ENCODE measurements around the gene STXBP6. TPM values are rescaled to one million over a fixed set of nuclear protein-coding genes. Genes with fewer than 3 reads are reported as not detected.

The STXBP6 gene
- polyA plus RNA-seq, 1 donor from 2014 or later = not detected

DNA sequence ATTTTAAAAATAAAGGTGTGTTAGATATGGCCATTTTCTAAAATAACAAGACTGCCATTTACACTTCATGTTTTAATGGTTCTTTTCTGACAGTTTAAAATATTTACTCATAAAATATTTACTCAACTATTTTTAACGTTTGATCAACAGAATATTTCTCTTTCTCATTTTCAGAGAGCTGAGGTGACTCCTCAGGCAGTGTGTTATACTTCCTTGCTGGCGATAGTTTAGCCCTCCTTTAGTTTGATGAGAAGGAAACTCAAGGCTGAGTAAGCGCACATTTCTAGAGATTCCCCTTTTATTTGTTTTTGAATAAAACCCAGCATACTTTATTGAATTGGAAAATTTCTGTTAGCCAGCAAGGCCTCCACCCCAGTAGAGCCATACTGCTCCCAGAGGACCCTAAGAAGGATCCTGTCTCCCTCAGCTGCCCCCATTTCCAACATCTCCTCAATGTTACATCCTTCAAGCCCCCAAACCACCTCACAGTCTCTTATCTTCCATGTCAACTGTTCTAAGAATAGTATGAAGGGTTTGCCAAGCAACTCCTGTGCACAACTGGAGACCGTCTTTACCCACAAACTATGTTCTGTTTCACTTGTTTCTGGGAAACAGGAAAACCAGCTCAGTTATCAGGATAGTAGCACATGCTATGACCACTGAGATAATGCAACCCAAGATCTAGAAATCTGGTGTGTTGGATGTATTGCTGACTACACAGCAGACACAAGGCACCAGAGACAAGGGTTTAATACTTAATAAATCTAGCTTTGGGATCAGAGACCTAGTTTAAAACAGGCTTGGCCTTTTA is 129.5 kb downstream of the STXBP6 start:
- Mint-ChIP-seq H3K9me3 (no peaks in the 10 kb centered on the region), H3K4me1 (no peaks in the 10 kb centered on the region), H3K4me3 (no peak overlapping the region), H3K27ac (no peak overlapping the region), H3K27me3 (peaks cover 5% of the 10 kb centered on the region), H3K36me3 (no peaks in the 10 kb centered on the region)

DNA sequence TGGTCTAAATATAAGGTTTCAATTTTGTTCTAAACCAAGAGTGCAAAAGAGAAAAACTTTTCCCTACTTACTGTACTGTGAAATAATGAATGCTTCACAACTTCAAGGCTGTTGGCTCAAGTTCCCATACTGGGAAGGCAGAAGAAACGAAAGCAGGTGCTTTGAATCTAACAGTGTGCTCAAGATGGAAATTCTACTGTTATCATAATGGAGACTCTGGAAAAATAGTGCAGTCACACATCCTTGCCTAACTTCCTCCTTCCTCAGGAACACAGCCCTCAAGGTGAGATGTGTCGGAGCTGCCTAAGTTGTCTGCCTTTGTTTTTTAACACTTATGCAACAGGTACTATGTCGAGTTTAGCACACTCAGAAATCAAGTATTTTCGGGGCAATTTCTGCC is 131.1 kb downstream of the STXBP6 start:
- H3K4me3 Mint-ChIP-seq = no peak overlapping the region
- H3K4me1 Mint-ChIP-seq = no peaks in the 10 kb centered on the region

GRCh38 chr14:24915958-24916595 is 133.9 kb downstream of the STXBP6 start:
- Mint-ChIP-seq H3K4me1 (no peaks in the 10 kb centered on the region), H3K4me3 (no peak overlapping the region), H3K9me3 (no peaks in the 10 kb centered on the region), H3K36me3 (no peaks in the 10 kb centered on the region), H3K27me3 (peaks cover 3% of the 10 kb centered on the region), H3K27ac (no peak overlapping the region)

More for the DNA sequence above, 131.1 kb downstream of the STXBP6 start:
- Mint-ChIP-seq H3K27me3 (peaks cover 7% of the 10 kb centered on the region), H3K27ac (no peak overlapping the region), H3K36me3 (no peaks in the 10 kb centered on the region), H3K9me3 (no peaks in the 10 kb centered on the region)

DNA sequence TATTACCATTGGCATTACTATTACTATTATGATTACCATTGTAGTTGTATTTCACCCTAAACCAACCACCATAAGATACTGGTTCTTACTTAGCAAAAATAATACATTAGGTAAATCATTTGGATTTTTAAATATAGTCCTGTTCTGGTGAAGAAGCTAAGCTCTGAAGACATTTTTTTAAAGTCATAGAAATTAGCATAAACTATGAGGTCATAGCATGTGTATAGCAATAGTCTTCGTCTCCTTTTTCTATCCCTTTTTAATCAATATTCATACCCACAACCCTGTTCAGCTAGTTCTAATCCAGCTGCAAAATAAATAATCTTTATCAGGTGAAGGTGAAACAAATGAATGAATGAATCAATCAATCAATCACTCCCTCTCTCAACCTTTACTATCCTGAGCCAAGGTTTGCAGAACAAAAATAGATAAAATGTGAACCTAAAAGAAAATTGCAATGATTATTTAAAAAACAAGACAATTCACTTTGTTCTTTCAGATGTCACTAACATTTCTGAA is 134.5 kb downstream of the STXBP6 start:
- Mint-ChIP-seq H3K36me3 (no peaks in the 10 kb centered on the region), H3K4me3 (no peak overlapping the region), H3K9me3 (no peaks in the 10 kb centered on the region), H3K27ac (no peak overlapping the region), H3K4me1 (no peaks in the 10 kb centered on the region), H3K27me3 (peaks cover 3% of the 10 kb centered on the region)

DNA sequence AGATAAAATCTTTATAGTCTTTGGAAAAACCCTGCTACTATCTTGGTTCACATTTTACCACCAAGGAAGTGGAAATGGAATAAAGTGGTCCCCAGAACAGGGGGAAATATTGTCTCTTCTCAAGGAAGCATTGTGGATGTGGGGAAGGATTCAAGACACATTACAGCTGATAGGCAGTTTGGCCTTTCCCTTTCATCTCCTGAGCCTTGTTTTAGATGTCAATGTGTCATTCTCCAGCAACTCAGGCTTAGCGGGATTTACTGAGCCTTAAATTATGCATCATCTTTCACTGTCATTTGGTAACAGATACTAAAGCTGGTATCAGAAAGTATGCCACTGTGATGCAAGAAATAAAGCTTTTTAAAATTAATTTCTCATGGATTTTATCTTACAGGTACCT is 136.2 kb downstream of the STXBP6 start:
- Mint-ChIP-seq H3K27ac (no peak overlapping the region), H3K4me1 (peaks cover 0 to 4% (median 0%) of the 10 kb centered on the region in 3 donors), H3K4me3 (no peak overlapping the region), H3K36me3 (no peaks in the 10 kb centered on the region), H3K9me3 (no peaks in the 10 kb centered on the region), H3K27me3 (peaks cover 3% of the 10 kb centered on the region)

DNA sequence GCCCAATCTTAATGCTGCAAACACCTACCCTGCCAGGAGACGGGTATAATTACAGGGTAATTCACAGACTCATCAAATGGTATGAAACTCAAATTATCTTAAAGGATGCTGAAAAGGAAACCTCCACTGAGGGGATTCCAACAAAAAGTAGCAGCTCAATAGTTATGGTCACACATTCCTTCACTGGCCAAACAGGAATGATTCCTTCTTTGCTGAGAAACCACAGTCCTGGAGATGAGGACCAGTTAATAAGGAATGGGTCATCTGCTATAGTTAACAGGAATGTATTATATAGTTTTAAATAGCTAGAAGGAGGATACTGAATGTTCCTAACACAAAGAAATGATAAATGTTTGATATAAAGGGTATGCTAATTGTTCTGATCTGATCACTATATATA is 136.9 kb downstream of the STXBP6 start:
- Mint-ChIP-seq H3K4me3 (no peak overlapping the region), H3K36me3 (no peaks in the 10 kb centered on the region), H3K4me1 (peaks cover 0 to 4% (median 0%) of the 10 kb centered on the region in 3 donors), H3K9me3 (no peaks in the 10 kb centered on the region), H3K27ac (no peak overlapping the region), H3K27me3 (peaks cover 3% of the 10 kb centered on the region)

GRCh38 chr14:24911324-24912109 is 138.4 kb downstream of the STXBP6 start:
- Mint-ChIP-seq H3K36me3 (no peaks in the 10 kb centered on the region), H3K27ac (peak overlapping the region in 1 of 3 donors; percentile 27), H3K4me3 (no peak overlapping the region), H3K9me3 (no peaks in the 10 kb centered on the region), H3K4me1 (peaks cover 0 to 4% (median 0%) of the 10 kb centered on the region in 3 donors), H3K27me3 (peaks cover 5% of the 10 kb centered on the region)

- Mint-ChIP-seq H3K4me1 (peaks cover 0 to 4% (median 0%) of the 10 kb centered on the region in 3 donors), H3K27ac (no peak overlapping the region), H3K27me3 (peaks cover 3% of the 10 kb centered on the region), H3K4me3 (no peak overlapping the region), H3K9me3 (no peaks in the 10 kb centered on the region), H3K36me3 (no peaks in the 10 kb centered on the region)
These were observed 139.4 kb downstream of the STXBP6 start for GRCh38 chr14:24910408-24910986.

GRCh38 chr14:24909523-24910302 is 140.2 kb downstream of the STXBP6 start:
- Mint-ChIP-seq H3K9me3 (no peaks in the 10 kb centered on the region), H3K36me3 (no peaks in the 10 kb centered on the region), H3K4me3 (no peak overlapping the region), H3K4me1 (peaks cover 0 to 4% (median 0%) of the 10 kb centered on the region in 3 donors), H3K27me3 (peaks cover 3% of the 10 kb centered on the region), H3K27ac (no peak overlapping the region)

DNA sequence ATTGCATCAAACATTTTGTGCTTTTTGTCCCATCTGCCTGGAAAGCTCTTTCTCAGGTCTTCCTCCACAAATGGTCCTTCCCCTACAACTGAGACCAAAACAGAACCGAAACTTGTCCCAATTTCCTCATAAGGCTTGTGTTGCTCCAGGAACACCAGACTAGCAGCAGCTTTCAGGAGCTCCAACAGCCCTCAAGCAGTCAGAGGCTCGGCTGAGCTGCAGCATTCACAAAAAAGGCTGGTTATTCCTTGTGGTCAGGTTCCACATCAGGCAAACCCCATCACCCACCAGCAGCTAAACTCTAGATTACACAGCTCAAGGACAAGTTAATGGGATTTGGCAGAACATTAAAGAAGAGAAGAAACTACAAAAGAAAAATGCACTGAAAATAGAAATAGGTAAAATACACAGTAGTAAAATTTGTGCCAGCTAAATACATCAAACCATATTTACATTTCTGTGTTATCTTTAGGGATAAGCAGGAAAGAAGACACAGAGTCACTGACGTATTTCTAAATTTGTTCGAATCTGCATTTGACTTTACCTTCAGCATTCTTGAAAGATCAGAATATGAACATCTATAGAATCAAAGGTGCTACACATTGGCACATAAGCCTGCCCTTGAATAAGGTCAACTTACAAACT is 141.2 kb downstream of the STXBP6 start:
- no peaks in the 10 kb centered on the region for H3K36me3 Mint-ChIP-seq
- no peak overlapping the region for H3K4me3 Mint-ChIP-seq

GRCh38 chr14:24904533-24904932 is 145.4 kb downstream of the STXBP6 start:
- Mint-ChIP-seq H3K4me3 (no peak overlapping the region), H3K36me3 (no peaks in the 10 kb centered on the region), H3K27me3 (peaks cover 4% of the 10 kb centered on the region), H3K4me1 (no peaks in the 10 kb centered on the region), H3K27ac (no peak overlapping the region), H3K9me3 (peaks cover 0 to 2% (median 0%) of the 10 kb centered on the region in 3 donors)

More for the DNA sequence above, 141.2 kb downstream of the STXBP6 start:
- Mint-ChIP-seq H3K4me1 (peaks cover 0 to 4% (median 0%) of the 10 kb centered on the region in 3 donors), H3K27ac (no peak overlapping the region), H3K27me3 (peaks cover 4% of the 10 kb centered on the region), H3K9me3 (peaks cover 0 to 2% (median 0%) of the 10 kb centered on the region in 3 donors)

- H3K4me3 Mint-ChIP-seq = no peak overlapping the region
- no peaks in the 10 kb centered on the region for H3K4me1 Mint-ChIP-seq
- H3K9me3 Mint-ChIP-seq = peaks cover 0 to 2% (median 0%) of the 10 kb centered on the region in 3 donors
- H3K27me3 Mint-ChIP-seq = peaks cover 4% of the 10 kb centered on the region
- H3K36me3 Mint-ChIP-seq = no peaks in the 10 kb centered on the region
- no peak overlapping the region for H3K27ac Mint-ChIP-seq
These were observed 146.6 kb downstream of the STXBP6 start for GRCh38 chr14:24903337-24903736.

DNA sequence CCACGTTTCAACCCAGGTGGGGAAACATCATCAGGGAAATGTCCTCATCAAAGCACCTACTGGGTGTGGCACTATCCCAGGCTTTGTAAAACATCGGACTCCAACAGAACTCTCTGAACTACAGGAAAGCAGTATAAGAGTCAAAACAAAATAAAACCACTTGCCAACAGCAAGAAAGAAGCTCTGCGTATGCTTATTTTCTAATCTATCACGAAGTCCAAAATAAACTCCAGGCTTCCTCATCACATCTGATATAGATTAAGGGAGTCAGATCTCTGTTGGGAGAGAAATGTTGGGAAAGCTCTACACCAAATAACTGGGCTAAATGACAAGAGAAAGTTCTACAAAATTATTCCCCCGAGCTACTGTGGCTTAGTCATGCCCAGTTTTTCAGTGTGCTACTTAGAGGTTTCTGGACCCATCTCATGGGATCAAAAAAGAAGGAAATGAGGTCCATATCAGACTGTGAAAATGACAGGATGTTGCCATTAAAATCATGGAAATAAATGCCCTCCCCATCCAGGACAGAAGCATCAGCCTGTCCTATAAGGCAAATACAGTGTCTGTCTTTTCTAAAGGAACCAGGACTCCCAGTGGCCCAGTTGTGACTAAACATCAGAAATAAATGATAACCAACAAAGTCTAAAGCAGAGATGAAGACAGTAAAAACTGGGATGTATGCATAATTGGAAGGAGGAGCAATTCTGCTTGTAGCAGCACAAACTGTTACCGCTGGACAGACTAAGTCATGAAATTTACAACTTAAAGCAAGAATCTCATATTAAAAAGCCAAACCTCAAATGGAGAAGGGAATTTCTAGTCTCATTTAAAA is 149.5 kb downstream of the STXBP6 start:
- Mint-ChIP-seq H3K27ac (no peak overlapping the region), H3K4me1 (no peaks in the 10 kb centered on the region), H3K36me3 (no peaks in the 10 kb centered on the region), H3K27me3 (peaks cover 3% of the 10 kb centered on the region), H3K9me3 (peaks cover 0 to 3% (median 0%) of the 10 kb centered on the region in 3 donors), H3K4me3 (no peak overlapping the region)
